ENCODE results near the gene CSPG4.
"Not testable (repeated sequence)": the region's sequence is repeated elsewhere in the genome, so short reads cannot be mapped to it uniquely, and the experiment has no call there.

Gene CSPG4

GRCh38 chr15:75680007-75680789 is 32.5 kb downstream of the CSPG4 start:
- DNase-seq (ENCODE audit: low read depth): no peak
- in situ Hi-C loops (cut with HindIII; ENCODE audit: low sequenced_read_pairs): no loop called here
- H3K4me3 ChIP-seq (ENCODE audit: low read depth, low read length): no peak overlapping the region
- TF ChIP-seq, protein P1, sequence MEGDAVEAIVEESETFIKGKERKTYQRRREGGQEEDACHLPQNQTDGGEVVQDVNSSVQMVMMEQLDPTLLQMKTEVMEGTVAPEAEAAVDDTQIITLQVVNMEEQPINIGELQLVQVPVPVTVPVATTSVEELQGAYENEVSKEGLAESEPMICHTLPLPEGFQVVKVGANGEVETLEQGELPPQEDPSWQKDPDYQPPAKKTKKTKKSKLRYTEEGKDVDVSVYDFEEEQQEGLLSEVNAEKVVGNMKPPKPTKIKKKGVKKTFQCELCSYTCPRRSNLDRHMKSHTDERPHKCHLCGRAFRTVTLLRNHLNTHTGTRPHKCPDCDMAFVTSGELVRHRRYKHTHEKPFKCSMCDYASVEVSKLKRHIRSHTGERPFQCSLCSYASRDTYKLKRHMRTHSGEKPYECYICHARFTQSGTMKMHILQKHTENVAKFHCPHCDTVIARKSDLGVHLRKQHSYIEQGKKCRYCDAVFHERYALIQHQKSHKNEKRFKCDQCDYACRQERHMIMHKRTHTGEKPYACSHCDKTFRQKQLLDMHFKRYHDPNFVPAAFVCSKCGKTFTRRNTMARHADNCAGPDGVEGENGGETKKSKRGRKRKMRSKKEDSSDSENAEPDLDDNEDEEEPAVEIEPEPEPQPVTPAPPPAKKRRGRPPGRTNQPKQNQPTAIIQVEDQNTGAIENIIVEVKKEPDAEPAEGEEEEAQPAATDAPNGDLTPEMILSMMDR (IDR thresholded peaks at IDR 0.05; ENCODE audit: low read depth, low read length, missing control alignments): no peak

DNA sequence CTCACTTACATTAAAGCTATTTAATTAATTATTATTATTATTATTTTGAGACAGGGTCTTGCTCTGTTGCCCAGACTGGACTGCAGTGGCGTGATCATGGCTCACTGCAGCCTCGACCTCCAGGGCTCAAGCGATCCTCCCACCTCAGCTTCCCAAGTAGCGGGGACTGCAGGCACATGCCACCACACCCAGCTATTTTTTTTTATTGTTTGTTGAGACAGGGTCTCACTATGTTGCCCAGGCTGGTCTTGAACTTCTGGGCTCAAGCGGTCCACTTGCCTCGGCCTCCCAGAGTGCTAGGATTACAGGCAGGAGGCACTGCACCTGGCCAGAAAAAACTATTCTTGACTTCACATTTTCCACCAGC is 34.3 kb downstream of the CSPG4 start:
- in situ Hi-C loops (cut with HindIII; ENCODE audit: low sequenced_read_pairs); H3K4me3 ChIP-seq (ENCODE audit: low read depth, low read length); DNase-seq (ENCODE audit: low read depth): not testable (repeated sequence)

- TF ChIP-seq, protein P1 (IDR thresholded peaks at IDR 0.05; ENCODE audit: low read depth, low read length, missing control alignments): no peak
- H3K4me3 ChIP-seq (ENCODE audit: low read depth, low read length): no peak overlapping the region
- no peak for DNase-seq (ENCODE audit: low read depth)
- in situ Hi-C loops (cut with HindIII; ENCODE audit: low sequenced_read_pairs): no loop called here
These were observed 35.0 kb downstream of the CSPG4 start for GRCh38 chr15:75677465-75678323.

DNA sequence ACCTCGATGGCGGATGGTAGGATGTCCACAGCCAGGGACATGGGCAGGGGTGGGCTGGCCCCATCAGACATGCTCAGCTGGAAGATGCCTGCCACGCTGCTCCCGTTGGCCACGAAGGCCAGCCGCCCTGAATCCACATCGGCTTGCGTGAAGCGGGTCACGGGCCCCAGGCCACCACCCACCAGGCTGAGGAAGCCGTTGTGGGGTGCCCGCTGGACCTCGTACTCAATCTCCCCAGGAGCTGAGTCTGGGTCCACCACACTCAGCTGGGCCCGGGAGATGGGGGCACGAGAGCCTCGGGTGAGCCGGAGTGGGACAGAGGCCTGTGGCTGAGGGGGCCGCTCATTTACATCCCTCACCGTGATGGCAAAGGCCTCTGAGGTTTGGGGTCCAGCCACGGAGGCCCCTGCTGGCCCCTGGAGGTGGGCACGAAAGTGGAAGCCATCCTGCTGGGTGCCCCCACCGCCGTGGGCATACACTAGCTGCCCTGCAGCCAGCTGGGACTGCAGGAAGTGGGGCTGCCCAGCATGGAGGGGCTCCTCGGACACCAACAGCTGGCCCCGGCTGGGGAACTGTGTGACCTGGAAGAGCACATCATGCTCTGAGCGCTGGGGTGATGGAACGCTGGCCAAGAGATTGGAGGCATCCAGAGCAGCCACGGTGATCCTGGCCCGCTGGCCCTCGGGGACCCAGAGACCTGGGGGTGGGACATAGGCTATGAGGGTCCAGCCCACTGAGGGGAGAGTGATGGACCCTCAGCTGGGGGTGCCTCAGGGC is 35.8 kb downstream of the CSPG4 start:
- in situ Hi-C loops (cut with HindIII; ENCODE audit: low sequenced_read_pairs): no loop called here
- no peak for DNase-seq (ENCODE audit: low read depth)
- no peak overlapping the region for H3K4me3 ChIP-seq (ENCODE audit: low read depth, low read length)
- TF ChIP-seq, protein P1 (IDR thresholded peaks at IDR 0.05; ENCODE audit: low read depth, low read length, missing control alignments): no peak

DNA sequence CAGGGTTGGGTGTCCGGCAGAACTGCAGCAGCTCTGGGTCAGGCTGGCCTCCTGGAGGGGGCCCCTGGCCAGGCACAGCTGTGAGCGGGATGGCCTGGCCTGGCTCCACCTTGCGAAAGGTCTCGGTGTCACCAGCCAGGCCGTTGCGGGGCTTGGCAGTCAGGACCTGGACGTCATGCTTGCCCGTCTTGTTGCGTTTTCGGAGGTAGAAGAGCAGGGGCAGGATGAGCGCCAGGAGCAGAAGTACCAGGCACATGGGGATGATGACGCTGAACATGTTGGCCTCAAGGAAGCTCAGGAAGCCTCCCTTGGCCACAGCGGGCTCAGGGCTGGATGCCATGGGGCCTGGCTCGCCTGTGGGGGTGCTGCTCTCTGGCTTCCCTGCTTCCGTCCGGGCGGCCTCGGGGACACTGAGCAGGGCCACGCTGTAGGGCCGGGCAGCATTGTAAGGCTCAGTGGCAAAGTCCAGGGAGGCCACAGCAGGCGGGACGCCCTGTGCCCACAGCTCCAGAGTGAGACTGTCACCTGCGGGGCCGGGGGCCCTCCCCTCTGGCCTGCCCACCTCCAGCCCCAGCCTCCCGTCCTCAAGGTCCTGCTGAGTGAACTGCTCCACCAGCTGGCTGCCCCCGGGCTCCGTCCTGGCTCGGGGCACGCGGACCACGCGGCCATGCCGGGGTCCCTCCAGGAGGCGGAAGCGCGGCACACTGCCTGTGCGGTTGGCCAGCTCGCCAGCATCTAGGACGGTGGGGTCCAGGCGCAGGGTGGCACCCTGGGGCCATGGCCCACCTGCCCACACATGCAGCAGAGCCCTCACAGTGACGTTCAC is 36.9 kb downstream of the CSPG4 start:
- H3K4me3 ChIP-seq (ENCODE audit: low read depth, low read length): no peak overlapping the region
- in situ Hi-C loops (cut with HindIII; ENCODE audit: low sequenced_read_pairs): no loop called here
- no peak for DNase-seq (ENCODE audit: low read depth)
- TF ChIP-seq, protein P1 (IDR thresholded peaks at IDR 0.05; ENCODE audit: low read depth, low read length, missing control alignments): no peak

DNA sequence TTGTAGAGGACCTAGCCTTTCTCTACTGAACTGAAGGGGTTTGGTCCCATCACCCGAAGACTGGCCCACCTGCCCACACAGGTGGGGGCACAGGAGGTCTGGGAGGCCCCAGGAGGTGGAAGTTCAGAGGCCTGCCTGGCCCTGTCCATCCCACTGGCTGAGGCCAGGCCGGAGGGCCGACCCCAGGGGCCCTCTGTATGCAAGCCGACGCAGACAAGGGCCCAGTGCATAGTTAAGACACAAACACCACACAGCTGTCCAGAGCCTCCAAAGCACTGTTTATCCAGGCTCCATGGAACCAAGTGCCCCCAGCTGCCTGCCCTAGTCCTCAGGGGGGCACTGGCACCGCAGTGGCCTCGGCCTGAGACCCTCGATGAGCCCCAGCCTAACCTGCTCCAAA is 38.3 kb downstream of the CSPG4 start:
- no peak overlapping the region for H3K4me3 ChIP-seq (ENCODE audit: low read depth, low read length)
- TF ChIP-seq, protein P1 (IDR thresholded peaks at IDR 0.05; ENCODE audit: low read depth, low read length, missing control alignments): no peak
- in situ Hi-C loops (cut with HindIII; ENCODE audit: low sequenced_read_pairs): no loop called here
- no peak for DNase-seq (ENCODE audit: low read depth)
